ENCODE data around the gene FOSB. TPM values are rescaled to one million over a fixed set of nuclear protein-coding genes. Genes with fewer than 3 reads are reported as not detected.

The FOSB gene
- total and polyA plus RNA-seq, 9 of the 15 experiments (the other 6 are each of a cell fraction or from before 2014, with no cell fraction given) = 0.11 to 2.7 (median 0.73) TPM

DNA sequence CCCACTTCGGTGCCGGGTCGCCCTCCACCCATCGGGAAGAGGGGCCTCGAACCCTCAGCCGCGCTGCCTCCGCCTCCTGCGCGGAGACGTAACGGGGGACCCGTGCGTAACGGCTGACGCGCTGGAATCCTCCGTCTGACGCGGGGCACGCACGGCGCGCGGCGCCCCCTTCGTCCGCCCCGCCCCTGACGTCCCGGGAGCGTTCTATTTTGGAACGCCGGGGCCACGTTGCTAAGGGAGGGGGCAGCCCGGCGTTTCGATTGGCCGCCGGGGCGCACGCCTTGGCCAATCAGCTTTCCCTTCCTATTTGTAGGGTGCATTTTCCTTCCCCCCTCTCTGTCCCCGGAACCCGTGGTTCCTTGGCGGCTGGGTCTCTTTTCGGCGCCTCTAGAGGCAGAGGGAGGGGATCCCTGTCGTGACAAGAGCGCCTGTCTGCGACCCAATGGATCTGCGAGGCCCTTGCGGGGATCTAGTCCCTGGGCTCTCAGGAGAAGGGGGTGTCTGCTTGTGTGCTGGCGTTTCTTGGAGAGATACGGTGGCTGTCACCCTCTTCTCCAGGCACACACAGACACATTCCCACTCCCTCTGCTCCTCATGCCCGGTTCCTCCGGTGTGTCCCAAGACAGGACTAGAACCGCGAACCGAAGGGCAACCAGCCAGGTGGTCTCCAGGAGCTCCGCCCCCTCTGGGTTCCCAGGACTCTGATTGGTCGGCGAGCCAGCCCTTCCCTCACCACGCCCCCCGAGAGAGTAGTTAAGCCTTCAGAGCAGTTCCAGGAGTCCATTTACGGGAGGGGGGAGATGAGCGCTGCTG lies 1.5 kb downstream of the FOSB start (continued):
- TF ChIP-seq, protein P1, sequence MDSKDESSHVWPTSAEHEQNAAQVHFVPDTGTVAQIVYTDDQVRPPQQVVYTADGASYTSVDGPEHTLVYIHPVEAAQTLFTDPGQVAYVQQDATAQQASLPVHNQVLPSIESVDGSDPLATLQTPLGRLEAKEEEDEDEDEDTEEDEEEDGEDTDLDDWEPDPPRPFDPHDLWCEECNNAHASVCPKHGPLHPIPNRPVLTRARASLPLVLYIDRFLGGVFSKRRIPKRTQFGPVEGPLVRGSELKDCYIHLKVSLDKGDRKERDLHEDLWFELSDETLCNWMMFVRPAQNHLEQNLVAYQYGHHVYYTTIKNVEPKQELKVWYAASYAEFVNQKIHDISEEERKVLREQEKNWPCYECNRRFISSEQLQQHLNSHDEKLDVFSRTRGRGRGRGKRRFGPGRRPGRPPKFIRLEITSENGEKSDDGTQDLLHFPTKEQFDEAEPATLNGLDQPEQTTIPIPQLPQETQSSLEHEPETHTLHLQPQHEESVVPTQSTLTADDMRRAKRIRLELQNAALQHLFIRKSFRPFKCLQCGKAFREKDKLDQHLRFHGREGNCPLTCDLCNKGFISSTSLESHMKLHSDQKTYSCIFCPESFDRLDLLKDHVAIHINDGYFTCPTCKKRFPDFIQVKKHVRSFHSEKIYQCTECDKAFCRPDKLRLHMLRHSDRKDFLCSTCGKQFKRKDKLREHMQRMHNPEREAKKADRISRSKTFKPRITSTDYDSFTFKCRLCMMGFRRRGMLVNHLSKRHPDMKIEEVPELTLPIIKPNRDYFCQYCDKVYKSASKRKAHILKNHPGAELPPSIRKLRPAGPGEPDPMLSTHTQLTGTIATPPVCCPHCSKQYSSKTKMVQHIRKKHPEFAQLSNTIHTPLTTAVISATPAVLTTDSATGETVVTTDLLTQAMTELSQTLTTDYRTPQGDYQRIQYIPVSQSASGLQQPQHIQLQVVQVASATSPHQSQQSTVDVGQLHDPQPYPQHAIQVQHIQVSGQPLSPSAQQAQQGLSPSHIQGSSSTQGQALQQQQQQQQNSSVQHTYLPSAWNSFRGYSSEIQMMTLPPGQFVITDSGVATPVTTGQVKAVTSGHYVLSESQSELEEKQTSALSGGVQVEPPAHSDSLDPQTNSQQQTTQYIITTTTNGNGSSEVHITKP (IDR thresholded peaks at IDR 0.05; ENCODE audit: partially characterized antibody) = peak; percentile 32
- TF ChIP-seq ZNF3 (CRISPR knock-in tag; IDR thresholded peaks at IDR 0.05) = no peak
- TF ChIP-seq, protein P2, sequence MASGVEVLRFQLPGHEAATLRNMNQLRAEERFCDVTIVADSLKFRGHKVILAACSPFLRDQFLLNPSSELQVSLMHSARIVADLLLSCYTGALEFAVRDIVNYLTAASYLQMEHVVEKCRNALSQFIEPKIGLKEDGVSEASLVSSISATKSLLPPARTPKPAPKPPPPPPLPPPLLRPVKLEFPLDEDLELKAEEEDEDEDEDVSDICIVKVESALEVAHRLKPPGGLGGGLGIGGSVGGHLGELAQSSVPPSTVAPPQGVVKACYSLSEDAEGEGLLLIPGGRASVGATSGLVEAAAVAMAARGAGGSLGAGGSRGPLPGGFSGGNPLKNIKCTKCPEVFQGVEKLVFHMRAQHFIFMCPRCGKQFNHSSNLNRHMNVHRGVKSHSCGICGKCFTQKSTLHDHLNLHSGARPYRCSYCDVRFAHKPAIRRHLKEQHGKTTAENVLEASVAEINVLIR (CRISPR knock-in tag; IDR thresholded peaks at IDR 0.05) = peak; percentile 78
- TF ChIP-seq ZNF324 (CRISPR knock-in tag; IDR thresholded peaks at IDR 0.05) = no peak
- TF ChIP-seq CREM (IDR thresholded peaks at IDR 0.05; ENCODE audit: low read depth) = peak; percentile 96
- TF ChIP-seq E2F3 (CRISPR knock-in tag; IDR thresholded peaks at IDR 0.05) = no peak
- TF ChIP-seq ELF1 (tag; IDR thresholded peaks at IDR 0.05) = peak; percentile 39; the same call in 1 of the 2 replicates
- TF ChIP-seq, protein P3, sequence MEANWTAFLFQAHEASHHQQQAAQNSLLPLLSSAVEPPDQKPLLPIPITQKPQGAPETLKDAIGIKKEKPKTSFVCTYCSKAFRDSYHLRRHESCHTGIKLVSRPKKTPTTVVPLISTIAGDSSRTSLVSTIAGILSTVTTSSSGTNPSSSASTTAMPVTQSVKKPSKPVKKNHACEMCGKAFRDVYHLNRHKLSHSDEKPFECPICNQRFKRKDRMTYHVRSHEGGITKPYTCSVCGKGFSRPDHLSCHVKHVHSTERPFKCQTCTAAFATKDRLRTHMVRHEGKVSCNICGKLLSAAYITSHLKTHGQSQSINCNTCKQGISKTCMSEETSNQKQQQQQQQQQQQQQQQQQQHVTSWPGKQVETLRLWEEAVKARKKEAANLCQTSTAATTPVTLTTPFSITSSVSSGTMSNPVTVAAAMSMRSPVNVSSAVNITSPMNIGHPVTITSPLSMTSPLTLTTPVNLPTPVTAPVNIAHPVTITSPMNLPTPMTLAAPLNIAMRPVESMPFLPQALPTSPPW (CRISPR knock-in tag; IDR thresholded peaks at IDR 0.05) = peak; percentile 96
- TF ChIP-seq ZC3H8 (IDR thresholded peaks at IDR 0.05) = no peak
- no peak for TF ChIP-seq DACH1 (IDR thresholded peaks at IDR 0.05; ENCODE audit: partially characterized antibody)
- TF ChIP-seq YY1 (IDR thresholded peaks at IDR 0.05; ENCODE audit: borderline replicate concordance in 1 of 3, control insufficient read depth in 1 of 3, extremely low read depth in 1 of 3, insufficient read depth in 3 of 3, insufficient read length in 1 of 3, insufficient replicate concordance in 2 of 3, low read depth in 1 of 3, low read length in 2 of 3) = peak in 1 of 3 experiments; percentile 46
- no peak for TF ChIP-seq PHTF2 (CRISPR knock-in tag; IDR thresholded peaks at IDR 0.05)
- TF ChIP-seq ILF3 (IDR thresholded peaks at IDR 0.05; ENCODE audit: borderline replicate concordance) = no peak
- TF ChIP-seq ZNF263 (CRISPR knock-in tag; IDR thresholded peaks at IDR 0.05; ENCODE audit: borderline replicate concordance) = 0 out of 2 replicates have a peak, but pooled peaks have one; percentile 13
